HG02938 (cell line): Measurements from ENCODE around the gene PTCD1.

ENCODE experiments used
- ATAC-seq: cut with Tn5 transposase; IDR thresholded peaks from one replicate; pipeline ENCODE4 v1.9.1; 2021; ENCODE audit warnings: mild to moderate bottlenecking, moderate library complexity; ENCODE audit not compliant: unreplicated experiment

The PTCD1 gene

DNA sequence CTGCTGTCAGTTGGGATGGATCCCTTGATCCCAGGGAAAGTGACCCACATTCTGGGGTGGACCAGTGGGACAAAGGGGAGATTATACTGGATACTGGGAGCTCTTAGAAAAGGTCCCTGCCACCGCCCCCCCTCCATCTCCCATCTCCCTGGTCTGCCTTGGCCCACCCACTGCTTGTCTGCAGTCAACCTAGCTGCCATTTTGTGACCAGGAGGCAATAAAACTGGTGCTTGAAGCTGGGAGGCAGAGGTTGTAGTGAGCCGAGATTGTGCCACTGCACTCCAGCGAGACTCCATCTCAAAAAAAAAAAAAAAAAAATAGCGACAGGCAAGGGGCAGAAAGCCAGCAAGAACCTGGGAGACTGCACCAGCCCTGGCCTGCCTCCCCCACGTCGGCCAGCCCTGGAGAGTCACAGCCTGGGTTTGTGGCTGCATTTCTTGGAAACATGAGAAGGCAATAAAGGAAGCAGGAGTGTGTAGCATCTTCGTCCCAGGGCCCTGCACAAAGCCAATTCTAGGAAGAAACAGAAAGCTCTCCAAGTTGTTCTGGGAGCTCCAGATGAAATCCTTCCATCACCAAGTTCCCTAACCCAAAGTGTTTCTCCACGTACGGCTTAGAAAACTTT, 68.7 kb downstream of the PTCD1 start:
- ATAC-seq = no peak

DNA sequence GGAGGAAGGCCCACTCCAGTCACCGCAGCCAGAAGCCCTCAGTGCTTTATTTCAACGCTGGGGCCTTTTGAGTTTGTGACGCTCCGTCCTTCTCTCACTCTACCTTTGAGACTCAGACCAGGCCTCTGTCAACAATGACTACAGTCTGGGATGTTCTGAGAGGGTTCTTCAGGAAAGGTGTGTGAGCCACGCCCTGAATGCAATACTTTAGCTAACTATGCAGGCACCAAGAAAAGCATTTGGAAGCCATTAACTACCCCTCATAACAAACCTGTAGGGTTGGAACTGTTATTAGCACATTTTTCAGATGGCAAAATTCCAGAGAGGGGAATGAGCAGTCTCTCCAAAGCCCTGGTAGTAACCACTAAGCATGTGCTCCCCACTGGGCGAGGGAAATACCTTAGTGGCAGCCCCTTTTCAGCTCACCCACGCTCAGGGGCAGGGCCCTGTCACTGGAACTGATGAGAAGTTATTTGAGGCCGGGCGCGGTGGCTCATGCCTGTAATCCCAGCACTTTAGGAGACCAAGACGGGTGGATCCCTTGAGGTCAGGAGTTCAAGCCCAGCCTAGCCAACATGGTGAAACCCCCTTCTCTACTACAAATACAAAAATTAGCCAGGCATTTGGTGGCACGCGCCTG, 69.7 kb downstream of the PTCD1 start:
- no peak for ATAC-seq
